Measurements from ENCODE around the gene UNC5B. TPM values are rescaled to one million over a fixed set of nuclear protein-coding genes. Genes with fewer than 3 reads are reported as not detected.
A peak's percentile ranks its signal among the peaks of the same experiment; 100 is the strongest.

Gene UNC5B
- total and polyA plus RNA-seq, 4 donors = 10.7 to 43.9 (median 23.5) TPM

GRCh38 chr10:71229726-71230655 lies 17.6 kb downstream of the UNC5B start:
- H3K9me3 ChIP-seq (ENCODE audit: control insufficient read depth, insufficient read depth, low read length) = no peaks in the 10 kb centered on the region
- no peaks in the 10 kb centered on the region for H3K27me3 ChIP-seq (ENCODE audit: control insufficient read depth, insufficient read depth, low read length)
- H3K36me3 ChIP-seq (ENCODE audit: control insufficient read depth, insufficient read depth, low read length) = no peaks in the 10 kb centered on the region
- H3K4me3 ChIP-seq (ENCODE audit: low read depth, low read length) = no peak overlapping the region
- peaks cover 51% of the 10 kb centered on the region for H3K4me1 ChIP-seq (ENCODE audit: control insufficient read depth, insufficient read depth, low read length)
- no peak overlapping the region for H3K27ac ChIP-seq (ENCODE audit: low read depth, low read length)
- 78% methylated on average over 11 of the region's 11 CpGs for WGBS (ENCODE audit: insufficient coverage)
- DNase-seq (ENCODE audit: low read depth in 4 of 6, low spot score in 6 of 6) = no peak

GRCh38 chr10:71230656-71231025 lies 18.3 kb downstream of the UNC5B start:
- Histone ChIP-seq H3K27ac (ENCODE audit: low read depth, low read length) (no peak overlapping the region), H3K9me3 (ENCODE audit: control insufficient read depth, insufficient read depth, low read length) (no peaks in the 10 kb centered on the region), H3K27me3 (ENCODE audit: control insufficient read depth, insufficient read depth, low read length) (no peaks in the 10 kb centered on the region), H3K4me3 (ENCODE audit: low read depth, low read length) (no peak overlapping the region), H3K36me3 (ENCODE audit: control insufficient read depth, insufficient read depth, low read length) (no peaks in the 10 kb centered on the region), H3K4me1 (ENCODE audit: control insufficient read depth, insufficient read depth, low read length) (peaks cover 57% of the 10 kb centered on the region)
- WGBS (ENCODE audit: insufficient coverage) = no CpG with 5 or more reads among the region's 1 CpG
- no peak for DNase-seq (ENCODE audit: low read depth in 4 of 6, low spot score in 6 of 6)

- Histone ChIP-seq H3K36me3 (ENCODE audit: control insufficient read depth, insufficient read depth, low read length) (no peaks in the 10 kb centered on the region), H3K4me1 (ENCODE audit: control insufficient read depth, insufficient read depth, low read length) (peaks cover 63% of the 10 kb centered on the region), H3K27ac (ENCODE audit: low read depth, low read length) (no peak overlapping the region), H3K4me3 (ENCODE audit: low read depth, low read length) (no peak overlapping the region), H3K27me3 (ENCODE audit: control insufficient read depth, insufficient read depth, low read length) (no peaks in the 10 kb centered on the region), H3K9me3 (ENCODE audit: control insufficient read depth, insufficient read depth, low read length) (no peaks in the 10 kb centered on the region)
- peak in 1 of 6 donors; percentile 65 for DNase-seq (ENCODE audit: low read depth in 4 of 6, low spot score in 6 of 6)
- WGBS (ENCODE audit: insufficient coverage) = 83% methylated on average over 8 of the region's 11 CpGs
Observed at GRCh38 chr10:71231206-71231605, 18.8 kb downstream of the UNC5B start.

GRCh38 chr10:71232089-71232998 lies 20.0 kb downstream of the UNC5B start:
- no peak overlapping the region for H3K4me3 ChIP-seq (ENCODE audit: low read depth, low read length)
- peaks cover 70% of the 10 kb centered on the region for H3K4me1 ChIP-seq (ENCODE audit: control insufficient read depth, insufficient read depth, low read length)
- H3K27me3 ChIP-seq (ENCODE audit: control insufficient read depth, insufficient read depth, low read length) = no peaks in the 10 kb centered on the region
- DNase-seq (ENCODE audit: low read depth in 4 of 6, low spot score in 6 of 6) = peak in 3 of 6 donors; percentile 75 to 95 (median 85)
- no peaks in the 10 kb centered on the region for H3K36me3 ChIP-seq (ENCODE audit: control insufficient read depth, insufficient read depth, low read length)
- peak overlapping the region; percentile 40 for H3K27ac ChIP-seq (ENCODE audit: low read depth, low read length)
- H3K9me3 ChIP-seq (ENCODE audit: control insufficient read depth, insufficient read depth, low read length) = no peaks in the 10 kb centered on the region
- 41% methylated on average over 10 of the region's 13 CpGs for WGBS (ENCODE audit: insufficient coverage)

- no peaks in the 10 kb centered on the region for H3K36me3 ChIP-seq (ENCODE audit: control insufficient read depth, insufficient read depth, low read length)
- 65% methylated on average over 2 of the region's 3 CpGs for WGBS (ENCODE audit: insufficient coverage)
- no peaks in the 10 kb centered on the region for H3K27me3 ChIP-seq (ENCODE audit: control insufficient read depth, insufficient read depth, low read length)
- no peaks in the 10 kb centered on the region for H3K9me3 ChIP-seq (ENCODE audit: control insufficient read depth, insufficient read depth, low read length)
- peak in 1 of 6 donors; percentile 50 for DNase-seq (ENCODE audit: low read depth in 4 of 6, low spot score in 6 of 6)
- H3K4me3 ChIP-seq (ENCODE audit: low read depth, low read length) = no peak overlapping the region
- no peak overlapping the region for H3K27ac ChIP-seq (ENCODE audit: low read depth, low read length)
- H3K4me1 ChIP-seq (ENCODE audit: control insufficient read depth, insufficient read depth, low read length) = peaks cover 74% of the 10 kb centered on the region
Observed at GRCh38 chr10:71233482-71233892, 21.1 kb downstream of the UNC5B start.

- H3K27ac ChIP-seq (ENCODE audit: low read depth, low read length) = peak overlapping the region; percentile 40
- H3K36me3 ChIP-seq (ENCODE audit: control insufficient read depth, insufficient read depth, low read length) = no peaks in the 10 kb centered on the region
- H3K4me3 ChIP-seq (ENCODE audit: low read depth, low read length) = no peak overlapping the region
- peaks cover 68% of the 10 kb centered on the region for H3K4me1 ChIP-seq (ENCODE audit: control insufficient read depth, insufficient read depth, low read length)
- 80% methylated on average over 8 of the region's 10 CpGs for WGBS (ENCODE audit: insufficient coverage)
- no peaks in the 10 kb centered on the region for H3K9me3 ChIP-seq (ENCODE audit: control insufficient read depth, insufficient read depth, low read length)
- no peaks in the 10 kb centered on the region for H3K27me3 ChIP-seq (ENCODE audit: control insufficient read depth, insufficient read depth, low read length)
- no peak for DNase-seq (ENCODE audit: low read depth in 4 of 6, low spot score in 6 of 6)
Observed at GRCh38 chr10:71234004-71234894, 21.9 kb downstream of the UNC5B start.

- Histone ChIP-seq H3K27ac (ENCODE audit: low read depth, low read length) (peak overlapping the region; percentile 40), H3K9me3 (ENCODE audit: control insufficient read depth, insufficient read depth, low read length) (no peaks in the 10 kb centered on the region), H3K27me3 (ENCODE audit: control insufficient read depth, insufficient read depth, low read length) (no peaks in the 10 kb centered on the region), H3K4me1 (ENCODE audit: control insufficient read depth, insufficient read depth, low read length) (peaks cover 71% of the 10 kb centered on the region), H3K4me3 (ENCODE audit: low read depth, low read length) (no peak overlapping the region), H3K36me3 (ENCODE audit: control insufficient read depth, insufficient read depth, low read length) (no peaks in the 10 kb centered on the region)
- 39% methylated on average over 13 of the region's 16 CpGs for WGBS (ENCODE audit: insufficient coverage)
- DNase-seq (ENCODE audit: low read depth in 4 of 6, low spot score in 6 of 6) = no peak
Observed at GRCh38 chr10:71234970-71235685, 22.8 kb downstream of the UNC5B start.

GRCh38 chr10:71235808-71236207 lies 23.4 kb downstream of the UNC5B start:
- H3K9me3 ChIP-seq (ENCODE audit: control insufficient read depth, insufficient read depth, low read length) = no peaks in the 10 kb centered on the region
- 95% methylated on average over 6 of the region's 7 CpGs for WGBS (ENCODE audit: insufficient coverage)

More at GRCh38 chr10:71235808-71236207, 23.4 kb downstream of the UNC5B start:
- no peak overlapping the region for H3K4me3 ChIP-seq (ENCODE audit: low read depth, low read length)
- H3K36me3 ChIP-seq (ENCODE audit: control insufficient read depth, insufficient read depth, low read length) = no peaks in the 10 kb centered on the region
- H3K27me3 ChIP-seq (ENCODE audit: control insufficient read depth, insufficient read depth, low read length) = no peaks in the 10 kb centered on the region
- peak overlapping the region; percentile 40 for H3K27ac ChIP-seq (ENCODE audit: low read depth, low read length)
- no peak for DNase-seq (ENCODE audit: low read depth in 4 of 6, low spot score in 6 of 6)
- H3K4me1 ChIP-seq (ENCODE audit: control insufficient read depth, insufficient read depth, low read length) = peaks cover 77% of the 10 kb centered on the region

Data from spinal cord (tissue), 10 donors.